Activated B cell treated with CpG ODN at 0.5 μM for 24 hours (primary cell): Measurements from ENCODE around the gene HELZ. TPM values are rescaled to one million over a fixed set of nuclear protein-coding genes. Genes with fewer than 3 reads are reported as not detected.
"Not testable (repeated sequence)": the region's sequence is repeated elsewhere in the genome, so short reads cannot be mapped to it uniquely, and the experiment has no call there.

Experiments used
- ATAC-seq: fragments of 200-7000 bp; cut with Tn5 transposase; one replicate; pipeline ENCODE4 v1.10.0; 2021; ENCODE audit warnings: low read depth, mild to moderate bottlenecking, moderate library complexity
- CTCF ChIA-PET: fragments of 350-600 bp; sonication (Branson Sonifier 250); formaldehyde crosslinking; loops from one replicate; lab custom pipeline; 2021; ENCODE audit warnings: antibody characterized with exemption; lab: Charles Lee
- POLR2A ChIA-PET: fragments of 350-600 bp; sonication (Branson Sonifier 250); formaldehyde crosslinking; loops from one replicate; lab custom pipeline; 2021; ENCODE audit warnings: antibody characterized with exemption; lab: Charles Lee
- DNase-seq: peaks from one replicate; pipeline ENCODE4 v3.0.0; 2022
- H3K27ac Mint-ChIP-seq: one replicate; pipeline ENCODE4 v1.8.0; 2020; ENCODE audit warnings: mixed read lengths
- H3K27me3 Mint-ChIP-seq: one replicate; pipeline ENCODE4 v1.8.0; 2021; ENCODE audit warnings: mixed read lengths
- H3K36me3 Mint-ChIP-seq: one replicate; pipeline ENCODE4 v1.8.0; 2021; ENCODE audit warnings: low read depth, mixed read lengths
- H3K4me1 Mint-ChIP-seq: one replicate; pipeline ENCODE4 v1.8.0; 2021; ENCODE audit warnings: mixed read lengths
- H3K4me3 Mint-ChIP-seq: one replicate; pipeline ENCODE4 v1.8.0; 2020; ENCODE audit warnings: mild to moderate bottlenecking, mixed read lengths
- H3K9me3 Mint-ChIP-seq: one replicate; pipeline ENCODE4 v1.8.0; 2020; ENCODE audit warnings: mixed read lengths
- CTCF ChIP-seq: fragments of 200-600 bp; IDR thresholded peaks from one replicate; pipeline ENCODE4 v1.8.0; 2022; ENCODE audit warnings: antibody characterized with exemption, mild to moderate bottlenecking
- intact Hi-C: fragments of 100-400 bp; cut with micrococcal nuclease; formaldehyde crosslinking; loops from one replicate; pipeline ENCODE4 v1.15.1; 2024
- total RNA-seq: library from RNA; stranded (reverse); gene quantifications from 2 replicates; pipeline ENCODE4 v1.2.3, GENCODE V29; 2022

The HELZ gene
- total RNA-seq, 1 donor from 2014 or later: 69.7 TPM

- H3K4me3 Mint-ChIP-seq: no peak overlapping the region
- no peaks in the 10 kb centered on the region for H3K27me3 Mint-ChIP-seq
- no peaks in the 10 kb centered on the region for H3K36me3 Mint-ChIP-seq
- H3K4me1 Mint-ChIP-seq: no peaks in the 10 kb centered on the region
- TF ChIP-seq CTCF: no peak
- DNase-seq (no peak), ATAC-seq (no peak)
- no peak overlapping the region for H3K27ac Mint-ChIP-seq
- intact Hi-C loops: no loop called here
- ChIA-PET CTCF (no interaction called here), POLR2A (no interaction called here)
- H3K9me3 Mint-ChIP-seq: no peaks in the 10 kb centered on the region
Measured at GRCh38 chr17:67256075-67256732, 11.2 kb upstream of the HELZ start.

GRCh38 chr17:67253384-67253783, 8.4 kb upstream of the HELZ start:
- TF ChIP-seq CTCF: no peak
- ChIA-PET CTCF (no interaction called here), POLR2A (no interaction called here)
- no peak overlapping the region for H3K4me3 Mint-ChIP-seq
- H3K27ac Mint-ChIP-seq: no peak overlapping the region
- no peaks in the 10 kb centered on the region for H3K4me1 Mint-ChIP-seq
- no peaks in the 10 kb centered on the region for H3K9me3 Mint-ChIP-seq
- ATAC-seq: no peak
- H3K27me3 Mint-ChIP-seq: no peaks in the 10 kb centered on the region
- DNase-seq: no peak
- intact Hi-C loops: no loop called here
- no peaks in the 10 kb centered on the region for H3K36me3 Mint-ChIP-seq

GRCh38 chr17:67251586-67251985, 6.6 kb upstream of the HELZ start:
- H3K27me3 Mint-ChIP-seq, CTCF ChIA-PET, H3K9me3 Mint-ChIP-seq: not testable (repeated sequence)

GRCh38 chr17:67248291-67248690, 3.3 kb upstream of the HELZ start:
- H3K27ac Mint-ChIP-seq: no peak overlapping the region
- no peak for TF ChIP-seq CTCF
- CTCF ChIA-PET: no interaction called here
- POLR2A ChIA-PET: no interaction called here
- intact Hi-C loops: loop anchor here (10.0 kb wide), 1 partner anchor 1267 kb away; the partner anchor contains the start of gene PRKAR1A
- H3K36me3 Mint-ChIP-seq: no peaks in the 10 kb centered on the region
- no peaks in the 10 kb centered on the region for H3K9me3 Mint-ChIP-seq
- ATAC-seq (no peak), DNase-seq (no peak)
- H3K27me3 Mint-ChIP-seq: peaks cover 4% of the 10 kb centered on the region
- H3K4me1 Mint-ChIP-seq: peaks cover 21% of the 10 kb centered on the region
- no peak overlapping the region for H3K4me3 Mint-ChIP-seq

More at GRCh38 chr17:67251586-67251985, 6.6 kb upstream of the HELZ start:
- POLR2A ChIA-PET: interaction anchor here (0.7 kb wide), 1 partner anchor 17 kb away, joined by 15 read pairs; no protein-coding TSS in a partner anchor
- H3K4me3 Mint-ChIP-seq, H3K36me3 Mint-ChIP-seq, H3K27ac Mint-ChIP-seq, DNase-seq, intact Hi-C loops, ATAC-seq, H3K4me1 Mint-ChIP-seq: not testable (repeated sequence)

- TF ChIP-seq CTCF: no peak
- ChIA-PET POLR2A (no interaction called here), CTCF (no interaction called here)
- Mint-ChIP-seq H3K36me3 (no peaks in the 10 kb centered on the region), H3K4me3 (peak overlapping the region; percentile 33), H3K4me1 (peaks cover 23% of the 10 kb centered on the region), H3K27ac (peak overlapping the region; percentile 16), H3K27me3 (peaks cover 4% of the 10 kb centered on the region), H3K9me3 (no peaks in the 10 kb centered on the region)
- no peak for ATAC-seq
- no peak for DNase-seq
- intact Hi-C loops: loop anchor here (10.0 kb wide), 1 partner anchor 1267 kb away; the partner anchor contains the start of gene PRKAR1A
Measured at GRCh38 chr17:67247416-67247900, 2.5 kb upstream of the HELZ start.
